ENCODE measurements around the gene NDE1.
"Not testable (repeated sequence)": the region's sequence is repeated elsewhere in the genome, so short reads cannot be mapped to it uniquely, and the experiment has no call there.

The NDE1 gene

GRCh38 chr16:15621456-15621855, 28.6 kb upstream of the NDE1 start:
- DNase-seq = no peak

- no peak for DNase-seq
These were observed 28.2 kb upstream of the NDE1 start for GRCh38 chr16:15621889-15622288.

- no peak for DNase-seq
These were observed 18.2 kb upstream of the NDE1 start for GRCh38 chr16:15631730-15632409.

GRCh38 chr16:15635926-15636325, 14.1 kb upstream of the NDE1 start:
- DNase-seq = no peak

- peak; percentile 17 to 55 for DNase-seq
These were observed 13.6 kb upstream of the NDE1 start for GRCh38 chr16:15636392-15636873.

- peak; percentile 6 to 19 for DNase-seq
These were observed 10.9 kb upstream of the NDE1 start for GRCh38 chr16:15639061-15639568.

GRCh38 chr16:15640966-15641365, 9.1 kb upstream of the NDE1 start:
- no peak for DNase-seq

- DNase-seq = no peak
These were observed 8.1 kb upstream of the NDE1 start for GRCh38 chr16:15641753-15642556.

- DNase-seq = peak; percentile 85 to 89
These were observed 7.4 kb upstream of the NDE1 start for GRCh38 chr16:15642557-15643047.

GRCh38 chr16:15643048-15643945, 6.7 kb upstream of the NDE1 start, which contains the start of gene MARF1:
MARF1 (minus strand) TSS chr16:15643154; CDS start chr16:15639233, 3,921 bp downstream.
- DNase-seq = peak; percentile 98 to 99

GRCh38 chr16:15643946-15644250, 6.1 kb upstream of the NDE1 start:
- no peak for DNase-seq

GRCh38 chr16:15644267-15644961, 5.6 kb upstream of the NDE1 start:
- no peak for DNase-seq

GRCh38 chr16:15644962-15645465, 5.0 kb upstream of the NDE1 start:
- DNase-seq = peak in 1 of 2 donors; percentile 4

- not testable (repeated sequence) for DNase-seq
These were observed 3.3 kb upstream of the NDE1 start for GRCh38 chr16:15646557-15647293.

GRCh38 chr16:15647294-15648014, 2.6 kb upstream of the NDE1 start:
- DNase-seq = no peak

- DNase-seq = no peak
These were observed 1.8 kb upstream of the NDE1 start for GRCh38 chr16:15648135-15648730.

GRCh38 chr16:15649311-15649710, 734 bp upstream of the NDE1 start:
- not testable (repeated sequence) for DNase-seq

GRCh38 chr16:15649727-15650018, 372 bp upstream of the NDE1 start:
- no peak for DNase-seq

- DNase-seq = peak; percentile 41 to 62
These were observed 690 bp downstream of the NDE1 start for GRCh38 chr16:15650698-15651171.
